GM19239 (cell line): ENCODE results near the gene PI4KA.
"Not testable (repeated sequence)": the region's sequence is repeated elsewhere in the genome, so short reads cannot be mapped to it uniquely, and the experiment has no call there.

Experiments used
- DNase-seq: peaks from one replicate; pipeline ENCODE4 v3.0.0; 2011; ENCODE audit warnings: low spot score; ENCODE audit not compliant: insufficient read length
- FAIRE-seq: peaks from 2 replicates; lab custom pipeline; 2011; peaks lifted over from hg19 to GRCh38; lab: Jason Lieb, UNC

PI4KA gene

DNA sequence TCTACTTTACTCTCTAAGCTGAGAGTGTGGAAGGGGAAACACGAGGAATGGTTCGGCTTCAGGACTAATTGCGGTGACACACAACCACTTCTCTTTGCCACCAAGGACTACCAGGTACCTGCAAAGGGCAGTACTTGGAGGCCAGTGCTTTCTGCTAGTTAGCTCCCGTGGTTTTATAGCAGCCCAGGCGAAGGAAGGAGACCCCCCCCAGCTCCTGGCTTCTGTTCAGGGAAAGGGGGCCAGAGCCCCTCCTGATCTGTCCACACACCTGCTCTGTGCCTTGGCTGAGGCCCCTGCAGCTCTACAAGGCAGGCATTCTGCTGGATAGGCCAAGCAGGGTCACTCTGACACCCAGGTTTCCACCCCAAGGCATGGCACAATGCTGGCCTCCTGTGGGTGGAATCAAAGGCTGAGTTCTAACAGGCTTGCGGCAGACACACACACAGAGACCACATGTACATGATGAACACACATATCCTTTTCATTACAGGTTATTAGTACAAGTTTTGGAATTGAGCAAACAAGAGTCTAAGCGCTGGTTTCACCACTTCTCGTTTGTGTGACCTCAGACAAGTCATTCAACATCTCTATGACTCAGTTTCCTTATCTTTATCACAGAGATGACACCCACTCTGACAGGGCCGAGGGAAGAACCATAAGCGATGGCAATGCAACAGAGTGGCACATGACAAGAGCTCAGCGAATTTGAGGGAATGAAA is 77.2 kb downstream of the PI4KA start:
- FAIRE-seq (no peak), DNase-seq (no peak)

DNA sequence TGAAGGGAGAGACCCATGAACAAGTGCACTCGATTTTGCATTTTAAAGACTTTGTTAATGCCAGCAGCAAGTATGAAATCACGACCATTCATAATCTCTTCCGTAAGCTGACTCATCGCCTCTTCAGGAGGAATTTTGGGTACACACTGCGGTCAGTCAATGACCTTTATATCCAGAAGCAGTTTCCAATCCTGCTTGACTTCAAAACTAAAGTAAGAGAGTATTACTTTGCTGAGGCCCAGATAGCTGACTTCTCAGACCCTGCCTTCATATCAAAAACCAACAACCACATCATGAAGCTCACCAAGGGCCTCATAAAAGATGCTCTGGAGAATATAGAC is 78.8 kb downstream of the PI4KA start:
- DNase-seq: no peak
- no peak for FAIRE-seq

DNA sequence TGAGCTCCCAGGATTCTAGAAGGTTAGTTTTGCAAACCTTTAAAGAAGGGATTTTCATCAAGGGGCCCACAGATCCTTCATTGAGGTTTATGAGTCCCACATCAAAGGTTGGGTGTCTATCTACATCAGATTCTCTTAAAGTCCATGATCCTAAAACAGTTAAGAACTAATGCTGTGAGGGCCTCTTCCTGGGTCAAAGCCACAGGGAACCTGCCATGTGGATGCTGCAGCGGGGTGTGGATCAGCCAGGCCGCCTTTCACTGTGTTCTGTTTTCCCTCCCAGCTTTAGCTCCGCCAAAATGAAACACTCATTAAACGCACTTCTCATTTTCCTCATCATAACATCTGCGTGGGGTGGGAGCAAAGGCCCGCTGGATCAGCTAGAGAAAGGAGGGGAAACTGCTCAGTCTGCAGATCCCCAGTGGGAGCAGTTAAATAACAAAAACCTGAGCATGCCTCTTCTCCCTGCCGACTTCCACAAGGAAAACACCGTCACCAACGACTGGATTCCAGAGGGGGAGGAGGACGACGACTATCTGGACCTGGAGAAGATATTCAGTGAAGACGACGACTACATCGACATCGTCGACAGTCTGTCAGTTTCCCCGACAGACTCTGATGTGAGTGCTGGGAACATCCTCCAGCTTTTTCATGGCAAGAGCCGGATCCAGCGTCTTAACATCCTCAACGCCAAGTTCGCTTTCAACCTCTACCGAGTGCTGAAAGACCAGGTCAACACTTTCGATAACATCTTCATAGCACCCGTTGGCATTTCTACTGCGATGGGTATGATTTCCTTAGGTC is 79.4 kb downstream of the PI4KA start:
- DNase-seq (no peak), FAIRE-seq (no peak)

DNA sequence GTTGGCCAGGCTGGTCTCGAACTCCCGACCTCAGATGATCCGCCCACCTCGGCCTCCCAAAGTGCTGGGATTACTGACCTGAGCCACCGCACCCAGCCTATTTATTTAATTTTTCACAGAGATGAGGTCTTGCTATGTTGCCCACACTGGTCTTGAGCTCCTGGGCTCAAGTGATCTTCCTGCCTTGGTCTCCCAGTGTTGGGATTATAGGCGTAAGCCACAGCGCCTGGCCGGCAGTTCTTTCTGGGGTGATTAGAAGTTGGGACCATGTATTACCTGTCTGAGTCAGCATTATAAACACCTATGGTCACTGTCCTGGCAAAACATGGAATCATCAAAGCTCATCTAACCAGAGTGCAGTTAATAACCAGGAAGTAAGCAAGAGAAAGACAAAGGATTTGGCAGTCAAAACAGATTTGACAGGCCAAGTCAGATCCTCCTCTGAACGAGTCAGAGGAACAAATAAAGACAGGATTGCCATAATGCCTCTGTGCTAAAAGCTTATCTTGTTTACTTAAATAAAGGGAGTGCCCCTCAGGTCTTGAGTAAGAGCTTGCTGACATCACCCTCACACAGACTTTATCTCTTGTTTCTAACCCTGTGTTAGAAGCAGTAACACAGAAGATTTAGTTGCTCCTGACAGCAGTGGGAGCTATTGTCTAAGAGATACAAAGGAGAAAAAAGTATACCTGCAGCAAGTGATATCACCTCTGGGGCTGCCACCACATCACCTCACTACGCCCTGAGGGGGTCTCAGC is 81.0 kb downstream of the PI4KA start:
- no peak for FAIRE-seq

DNA sequence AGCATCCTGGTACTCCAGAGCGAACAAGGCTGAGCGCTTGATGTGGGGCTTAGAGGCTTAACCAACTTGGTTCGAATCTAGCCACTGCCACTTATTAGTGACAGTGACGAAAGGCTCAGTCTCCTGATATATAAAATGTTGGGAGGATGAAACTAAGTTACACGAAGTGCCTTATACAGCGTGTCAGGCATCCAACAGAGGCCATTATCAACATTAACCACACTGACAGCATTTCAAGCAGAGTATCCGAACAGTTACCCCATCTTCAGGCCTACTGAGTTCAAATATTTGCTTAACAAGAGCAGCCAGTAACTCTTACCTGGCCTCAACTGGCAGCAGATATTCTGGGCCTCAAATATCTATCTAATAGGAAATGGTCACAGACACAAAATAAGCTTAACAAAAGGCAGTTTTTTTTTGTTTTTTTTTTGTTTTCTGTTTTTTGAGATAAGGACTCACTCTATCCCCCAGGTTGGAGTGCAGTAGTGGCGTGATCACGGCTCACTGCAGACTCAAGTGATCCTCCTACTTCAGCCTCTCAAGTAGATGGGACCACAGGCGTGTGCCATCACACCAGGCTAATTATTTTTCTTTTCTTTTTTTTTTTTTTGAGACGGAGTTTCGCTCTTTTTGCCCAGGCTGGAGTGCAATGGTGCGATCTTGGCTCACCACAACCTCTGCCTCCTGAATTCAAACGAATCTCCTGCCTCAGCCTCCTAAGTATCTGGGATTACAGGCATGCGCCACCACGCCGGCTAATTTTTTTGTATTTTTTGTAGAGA is 81.8 kb downstream of the PI4KA start:
- FAIRE-seq: no peak
- DNase-seq: no peak

More for the DNA sequence above, 81.0 kb downstream of the PI4KA start:
- no peak for DNase-seq

DNA sequence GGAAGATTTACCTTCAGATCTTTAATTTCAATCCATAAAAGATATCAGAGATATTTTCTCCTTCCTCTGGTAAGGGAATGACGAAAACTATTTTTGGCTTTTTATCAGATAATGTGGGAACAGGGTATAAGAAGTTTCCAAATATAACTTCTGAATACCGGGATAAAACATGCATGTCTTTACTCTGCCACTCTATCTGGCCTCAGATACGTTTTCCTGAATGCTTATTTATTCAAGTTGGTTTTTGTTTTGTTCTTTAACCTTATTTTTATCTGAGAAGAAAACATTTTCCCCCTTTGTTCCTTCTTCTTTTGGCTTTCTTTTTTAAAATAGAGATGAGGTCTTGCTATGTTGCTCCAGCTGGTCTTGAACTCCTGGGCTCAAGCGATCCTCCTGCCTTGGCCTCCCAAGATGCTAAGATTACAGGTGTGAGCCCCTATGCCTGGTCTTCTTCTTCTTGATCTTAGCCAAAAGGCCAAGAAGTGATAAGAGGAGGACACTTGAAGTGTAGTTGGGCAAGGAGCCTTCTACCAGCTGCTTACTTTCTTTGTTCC is 83.2 kb downstream of the PI4KA start:
- DNase-seq: no peak
- no peak for FAIRE-seq

DNA sequence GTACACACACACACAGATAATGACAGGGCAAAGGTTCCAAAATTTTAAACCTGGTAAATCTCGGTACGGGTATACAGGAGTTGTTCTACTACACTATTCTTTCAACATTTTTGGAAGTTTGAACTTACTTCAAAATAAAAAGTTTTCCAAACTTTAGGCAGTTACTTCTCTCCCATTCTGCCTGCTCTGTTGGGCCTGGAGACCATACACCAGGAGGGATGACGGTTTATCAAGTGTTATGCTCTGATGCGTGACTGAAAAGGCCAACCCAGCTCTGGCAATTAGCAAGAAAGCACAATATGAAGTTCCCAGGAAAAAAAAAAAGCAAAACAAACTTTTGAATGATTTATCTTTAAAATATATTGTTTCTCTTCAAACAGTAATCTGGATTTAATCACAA is 83.7 kb downstream of the PI4KA start:
- no peak for DNase-seq
- FAIRE-seq: no peak

DNA sequence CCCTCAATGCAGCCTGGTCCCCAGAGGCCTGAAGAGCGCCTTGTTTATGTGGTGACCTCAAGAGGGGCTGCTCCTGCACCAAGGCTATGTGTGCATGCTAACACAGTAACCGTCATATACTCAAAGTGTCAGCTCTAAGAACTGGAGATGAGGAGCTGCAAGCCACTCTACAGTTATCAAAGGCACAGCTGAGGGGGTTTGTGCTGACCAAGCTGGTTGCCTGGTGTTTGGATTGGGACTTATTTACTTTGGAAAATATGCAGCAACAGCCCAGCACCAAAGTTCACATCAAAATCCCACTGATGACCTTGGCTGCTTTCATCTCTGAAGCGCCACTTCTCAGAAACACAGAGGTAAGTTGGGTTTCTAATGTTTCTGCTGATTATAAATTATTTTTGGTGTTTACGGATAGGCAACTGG is 84.8 kb downstream of the PI4KA start, which contains the start of gene SERPIND1:
TSS of gene SERPIND1 (plus strand) at position 321 of the 420 bp plus-strand sequence. CDS start 5,200 bp downstream, outside the sequence.
- DNase-seq: no peak
- FAIRE-seq: no peak

DNA sequence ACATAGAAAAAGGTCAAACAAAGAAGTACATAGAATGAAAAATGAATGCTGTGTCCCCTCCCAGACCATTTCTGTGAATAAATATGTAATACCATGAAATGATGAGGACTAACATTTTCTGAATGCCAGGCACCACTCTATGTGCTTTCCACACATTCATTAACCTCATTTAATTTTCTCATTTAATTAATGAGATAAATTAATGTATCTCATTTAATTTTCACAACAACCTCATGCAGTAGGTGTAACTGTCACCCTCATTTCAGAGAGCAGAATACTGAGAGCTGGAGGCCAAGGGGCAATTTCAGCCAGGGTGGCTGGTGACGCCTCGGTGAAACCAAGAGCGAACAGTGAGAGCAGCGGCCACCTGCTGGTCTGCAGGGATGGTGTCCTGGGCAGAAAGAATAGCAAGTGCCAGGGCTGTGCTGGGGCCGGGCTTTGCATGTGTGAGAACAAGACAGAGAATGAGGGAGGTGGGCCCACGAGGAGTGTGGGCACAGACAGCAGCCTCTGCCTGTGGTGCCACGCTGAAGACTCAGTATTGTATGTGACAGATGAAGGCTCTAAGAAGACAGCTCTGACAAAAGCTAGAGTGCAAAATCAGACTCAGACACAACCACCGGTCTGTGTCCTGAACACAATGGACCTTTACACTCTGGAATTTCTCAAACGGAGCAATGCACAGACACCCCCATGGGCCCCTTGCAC is 86.5 kb downstream of the PI4KA start:
- DNase-seq: no peak
- FAIRE-seq: no peak

DNA sequence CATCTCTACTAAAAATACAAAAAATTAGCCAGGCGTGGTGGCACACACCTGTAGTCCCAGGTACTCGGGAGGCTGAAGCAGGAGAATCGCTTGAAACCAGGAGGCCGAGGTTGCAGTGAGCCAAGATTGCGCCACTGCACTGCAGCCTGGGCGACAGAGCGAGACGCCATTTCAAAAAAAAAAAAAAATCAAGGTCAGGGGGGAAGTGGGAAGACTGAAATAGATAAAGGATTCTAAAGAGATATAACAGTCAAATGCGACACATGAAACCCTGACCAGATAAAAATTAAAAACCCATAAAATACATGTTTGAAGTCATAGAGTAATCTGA is 89.2 kb downstream of the PI4KA start:
- not testable (repeated sequence) for DNase-seq, FAIRE-seq

DNA sequence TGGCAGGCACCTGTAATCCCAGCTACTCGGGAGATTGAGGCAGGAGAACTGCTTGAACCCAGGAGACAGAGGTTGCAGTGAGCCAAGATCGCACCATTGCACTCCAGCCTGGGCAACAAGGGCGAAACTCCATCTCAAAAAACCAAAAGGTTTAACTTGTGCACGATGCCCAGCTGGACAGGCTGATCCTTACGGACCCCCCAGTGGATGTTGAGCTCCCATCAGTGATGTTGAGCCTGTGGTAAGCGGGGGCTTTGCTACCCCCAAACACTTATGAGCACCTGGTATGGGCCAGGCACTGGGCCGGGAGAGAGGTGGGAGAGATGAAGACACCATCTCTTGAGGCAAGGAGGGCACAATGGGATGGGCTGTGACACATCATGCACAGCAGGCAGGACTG is 92.1 kb downstream of the PI4KA start:
- DNase-seq (no peak), FAIRE-seq (no peak)

DNA sequence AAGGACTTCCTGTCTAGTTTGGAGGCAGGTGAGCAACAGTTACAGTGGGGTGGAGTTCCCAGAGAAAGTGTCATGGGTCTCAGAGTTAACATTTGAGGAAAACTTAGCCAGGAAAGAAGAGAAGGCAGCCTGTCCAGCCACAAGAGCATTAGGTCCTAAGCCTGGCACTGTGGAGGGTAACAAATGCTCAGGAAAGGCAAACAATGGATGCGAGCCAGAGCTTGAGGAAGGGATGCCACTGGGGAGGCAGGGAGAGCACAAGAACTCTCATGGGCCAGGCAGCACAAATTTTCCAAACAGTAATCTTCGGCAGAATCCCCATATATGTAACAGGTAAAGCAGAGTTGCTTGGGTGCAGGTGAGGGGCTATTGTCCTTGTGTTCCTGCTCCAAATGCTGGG is 92.7 kb downstream of the PI4KA start:
- DNase-seq (no peak), FAIRE-seq (no peak)

DNA sequence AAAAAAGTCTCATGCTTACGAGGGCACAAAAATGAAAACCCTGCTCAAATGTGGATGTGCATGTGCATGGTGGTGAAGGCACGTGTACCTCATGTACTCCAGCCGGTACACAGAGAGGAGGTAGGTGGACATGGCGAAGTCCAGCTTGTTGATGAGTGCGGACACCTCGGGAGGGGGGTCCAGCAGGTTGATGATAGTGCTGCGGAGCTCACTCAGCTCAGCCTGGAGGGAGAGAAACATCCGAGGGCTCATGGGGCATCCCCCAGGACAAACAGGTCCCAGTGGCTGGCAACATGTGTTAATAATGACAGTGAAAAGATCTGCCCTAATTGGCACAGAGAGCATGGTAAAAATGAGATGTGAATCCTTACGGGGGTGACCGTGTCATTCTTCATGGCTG is 93.9 kb downstream of the PI4KA start:
- FAIRE-seq: no peak

DNA sequence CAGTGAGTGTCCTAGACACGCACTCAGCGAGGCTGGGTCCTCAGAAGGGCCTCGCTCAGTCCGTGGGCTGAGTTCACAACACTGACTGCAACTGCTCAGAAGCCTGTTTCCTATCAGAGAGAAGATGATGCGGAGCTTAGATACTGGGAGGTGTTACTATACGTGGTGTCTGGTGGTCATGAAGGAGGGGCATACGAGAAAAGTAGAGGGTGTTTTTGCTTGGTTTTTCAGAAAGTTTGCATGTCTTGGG is 94.2 kb downstream of the PI4KA start:
- DNase-seq: no peak
- FAIRE-seq: no peak

More for the DNA sequence above, 93.9 kb downstream of the PI4KA start:
- DNase-seq: no peak

DNA sequence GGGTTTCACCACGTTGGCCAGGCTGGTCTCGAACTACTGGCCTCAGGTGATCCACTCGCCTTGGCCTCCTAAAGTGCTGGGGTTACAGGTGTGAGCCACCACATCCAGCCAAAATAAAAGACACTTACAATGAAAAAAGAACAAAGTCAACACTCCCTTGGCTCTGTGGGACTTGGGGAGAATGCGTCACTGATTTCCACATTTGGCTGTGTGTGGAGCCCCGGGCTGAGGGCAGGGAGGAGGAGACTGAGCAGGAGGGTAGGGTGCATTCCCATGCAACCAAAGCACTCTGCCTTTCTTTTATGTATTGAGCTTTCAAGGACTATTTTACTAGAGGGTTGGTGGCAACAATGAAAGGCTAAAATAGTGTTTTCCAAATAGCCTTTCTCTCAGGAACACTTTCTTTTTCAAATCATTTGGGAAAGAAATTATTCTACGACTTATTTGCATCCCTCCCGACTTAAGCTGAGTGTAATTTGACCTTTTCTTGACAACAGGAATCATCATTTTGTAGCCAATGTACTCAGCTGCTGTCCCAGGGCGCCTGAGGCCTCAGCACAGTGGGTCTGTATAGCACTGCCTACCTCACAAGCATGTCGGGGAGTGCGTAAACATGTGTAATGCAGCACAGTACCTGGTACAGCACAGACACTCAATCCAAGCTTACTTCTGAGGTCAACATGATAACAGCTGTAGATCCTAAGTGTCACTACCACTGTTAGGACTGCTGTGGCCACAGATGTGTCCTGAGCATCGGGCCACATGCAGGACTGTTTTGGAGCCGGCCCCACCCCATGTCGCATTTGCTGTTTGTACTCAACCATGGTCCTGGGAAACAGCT is 94.8 kb downstream of the PI4KA start:
- DNase-seq (no peak), FAIRE-seq (no peak)

DNA sequence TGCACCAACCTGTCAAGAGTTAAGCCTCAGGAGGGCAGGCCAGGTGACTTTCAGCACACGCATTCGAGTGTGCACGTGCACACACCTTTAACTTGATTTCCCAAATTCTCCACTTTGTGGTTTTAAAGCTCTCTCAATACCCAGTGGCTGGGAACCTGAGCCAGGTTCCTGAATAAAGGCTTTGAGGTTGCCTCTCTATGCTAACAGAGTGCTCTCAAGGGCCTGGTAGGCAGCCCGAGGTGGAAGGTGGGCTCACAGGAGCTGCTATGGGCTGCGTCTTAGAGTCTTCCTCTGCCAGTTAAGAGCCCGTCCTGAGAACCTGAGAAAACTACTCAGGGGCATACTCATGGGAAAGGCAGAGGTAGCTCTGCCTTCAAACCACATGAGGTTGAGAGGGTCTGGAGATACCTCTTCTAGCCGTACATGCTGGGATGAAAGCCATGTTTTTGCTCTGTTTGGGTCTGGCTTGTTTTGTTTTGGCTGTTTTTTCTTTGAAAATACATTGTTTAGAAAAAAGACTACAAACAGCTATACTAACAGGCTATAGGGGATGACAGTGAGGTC is 96.3 kb downstream of the PI4KA start:
- DNase-seq: no peak

DNA sequence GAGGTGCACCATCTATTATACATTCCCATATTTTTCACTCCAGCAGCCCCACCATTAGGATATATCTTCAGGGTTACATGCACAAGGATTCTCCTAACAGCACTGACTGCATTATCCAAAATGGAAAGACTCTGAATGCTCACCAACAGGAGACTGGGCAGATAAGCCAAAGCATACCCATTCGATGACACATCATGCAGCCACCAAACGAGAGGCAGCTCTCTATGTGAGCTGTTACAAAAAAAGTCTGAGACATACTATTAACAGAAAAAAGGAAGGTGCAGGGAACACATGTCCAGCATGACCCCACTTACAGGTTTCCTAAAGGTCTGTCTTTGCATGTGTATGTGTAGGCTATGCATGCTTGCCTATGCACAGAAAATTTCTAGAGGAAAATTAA is 97.1 kb downstream of the PI4KA start:
- DNase-seq (no peak), FAIRE-seq (no peak)

More for the DNA sequence above, 96.3 kb downstream of the PI4KA start:
- FAIRE-seq: no peak

DNA sequence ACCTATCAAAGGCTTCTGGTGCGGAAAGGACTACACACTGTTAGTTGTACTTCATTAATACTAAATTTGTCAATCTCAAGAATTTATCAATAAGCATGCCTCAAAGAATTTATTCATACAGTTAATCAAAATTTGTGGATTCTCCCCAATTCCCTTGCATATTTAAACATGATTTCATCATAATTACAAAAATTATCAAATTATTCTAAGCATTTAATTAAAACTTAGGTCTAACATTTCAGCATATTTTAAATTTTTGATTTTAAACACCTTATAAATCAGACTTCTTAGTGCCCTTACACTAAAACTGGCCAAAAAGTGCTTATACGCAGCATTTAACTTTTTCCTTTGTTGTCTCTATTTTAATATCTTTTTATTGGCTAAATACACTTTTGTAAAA is 98.5 kb downstream of the PI4KA start:
- FAIRE-seq (no peak), DNase-seq (no peak)
